Fibroblast of peridontal ligament (primary cell): Measurements from ENCODE around the gene EVC.
"Not testable (repeated sequence)": the region's sequence is repeated elsewhere in the genome, so short reads cannot be mapped to it uniquely, and the experiment has no call there.

ENCODE experiments used
- DNase-seq: peaks from one replicate; pipeline ENCODE4 v3.0.0-alpha.2; 2010; ENCODE audit errors: extremely low read depth

The EVC gene

GRCh38 chr4:5708449-5709206 is 2.4 kb upstream of the EVC start, which contains the start of gene EVC2:
Gene EVC2 (minus strand): TSS chr4:5708559. CDS start chr4:5708513, 46 bp downstream.
- peak; percentile 53 for DNase-seq

- no peak for DNase-seq
Observed at GRCh38 chr4:5709207-5709575, 1.8 kb upstream of the EVC start.

GRCh38 chr4:5710065-5710960 is 688 bp upstream of the EVC start:
- DNase-seq: peak; percentile 49

- DNase-seq: peak; percentile 45
Observed at GRCh38 chr4:5711479-5712184, 631 bp downstream of the EVC start.

GRCh38 chr4:5712517-5712916 is 1.5 kb downstream of the EVC start:
- peak; percentile 35 for DNase-seq

- DNase-seq: no peak
Observed at GRCh38 chr4:5712931-5713330, 1.9 kb downstream of the EVC start.

- DNase-seq: no peak
Observed at GRCh38 chr4:5713861-5714260, 2.9 kb downstream of the EVC start.

GRCh38 chr4:5715357-5715756 is 4.4 kb downstream of the EVC start:
- no peak for DNase-seq

GRCh38 chr4:5716391-5716790 is 5.4 kb downstream of the EVC start:
- no peak for DNase-seq

- DNase-seq: no peak
Observed at GRCh38 chr4:5717449-5718158, 6.6 kb downstream of the EVC start.

- no peak for DNase-seq
Observed at GRCh38 chr4:5718411-5718810, 7.4 kb downstream of the EVC start.

GRCh38 chr4:5719350-5720055 is 8.5 kb downstream of the EVC start:
- no peak for DNase-seq

- DNase-seq: no peak
Observed at GRCh38 chr4:5720157-5720850, 9.3 kb downstream of the EVC start.

- no peak for DNase-seq
Observed at GRCh38 chr4:5720980-5721379, 10.0 kb downstream of the EVC start.

GRCh38 chr4:5721923-5722322 is 10.9 kb downstream of the EVC start:
- no peak for DNase-seq

- peak; percentile 68 for DNase-seq
Observed at GRCh38 chr4:5722328-5722727, 11.3 kb downstream of the EVC start.

- no peak for DNase-seq
Observed at GRCh38 chr4:5724377-5724776, 13.4 kb downstream of the EVC start.

GRCh38 chr4:5728412-5728811 is 17.4 kb downstream of the EVC start:
- not testable (repeated sequence) for DNase-seq

- DNase-seq: no peak
Observed at GRCh38 chr4:5730436-5730835, 19.4 kb downstream of the EVC start.
